ENCODE measurements around the gene CNST.
"Not testable (repeated sequence)": the region's sequence is repeated elsewhere in the genome, so short reads cannot be mapped to it uniquely, and the experiment has no call there.

CNST gene

DNA sequence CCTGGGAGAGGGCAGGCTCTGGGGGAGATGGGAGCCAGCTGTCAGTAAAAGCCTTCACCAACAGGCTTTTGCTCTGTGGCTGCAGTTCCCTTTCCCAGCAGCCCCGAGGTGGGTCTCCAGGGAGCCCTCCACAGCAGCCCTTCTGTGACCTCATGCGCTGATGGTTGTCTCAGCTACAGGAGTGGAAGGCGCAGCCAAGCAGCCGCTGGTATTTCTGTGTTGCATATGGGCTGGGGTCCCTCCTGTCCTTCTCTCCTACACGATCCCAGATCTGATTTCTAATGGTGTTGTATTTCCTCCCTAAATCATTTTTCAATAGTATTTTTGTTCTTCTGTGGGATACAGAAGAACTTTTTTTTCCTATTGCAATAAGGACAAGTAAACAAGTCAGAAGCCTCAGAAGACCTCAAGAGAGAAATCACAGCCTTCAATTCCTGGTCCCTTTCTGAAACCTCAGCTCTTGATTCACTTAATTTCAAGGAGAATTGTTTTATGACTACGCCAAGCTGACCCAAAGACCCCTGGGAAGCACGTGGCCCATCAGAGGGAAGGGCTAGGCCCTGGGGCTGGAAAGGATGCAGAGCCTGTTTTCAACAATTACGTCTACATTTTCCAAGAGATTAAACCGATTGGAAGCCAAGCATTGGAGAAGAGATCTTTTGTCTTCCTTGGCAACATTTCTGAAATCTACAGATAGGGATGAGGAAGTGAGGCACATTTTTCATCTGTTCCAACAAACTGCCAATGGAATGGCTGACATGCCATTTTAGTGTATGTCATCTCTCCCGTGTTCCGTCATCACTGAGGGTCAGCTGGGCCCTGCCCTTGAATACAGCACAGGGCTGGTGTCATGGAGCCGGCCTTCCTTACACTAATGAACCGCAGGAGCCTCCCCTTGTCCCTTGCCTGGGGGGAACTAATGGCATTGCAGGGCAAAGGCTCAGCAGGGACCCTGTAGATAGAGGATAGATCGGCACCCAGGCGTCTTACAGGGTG lies 115.9 kb downstream of the CNST start:
- DNase-seq: no peak

DNA sequence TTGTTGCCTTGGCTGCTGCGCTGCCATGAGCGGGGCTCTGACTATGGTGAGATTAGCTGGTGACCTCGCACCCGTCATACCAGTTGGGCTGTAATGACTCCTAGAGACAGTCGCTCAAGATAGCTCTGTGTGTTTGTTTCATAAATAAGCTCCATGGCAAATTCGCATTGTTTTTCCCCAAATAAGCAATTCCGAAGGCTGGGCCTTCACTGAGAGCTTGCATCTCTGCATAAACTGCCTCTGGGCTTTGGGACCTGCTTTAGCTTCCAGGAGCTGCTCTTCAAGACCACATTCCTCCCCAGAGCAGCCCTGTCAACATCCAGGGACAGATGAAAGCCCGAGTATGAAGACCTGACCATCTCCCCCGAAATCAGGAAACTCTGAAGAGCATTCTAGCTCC lies 117.3 kb downstream of the CNST start:
- no peak for DNase-seq

DNA sequence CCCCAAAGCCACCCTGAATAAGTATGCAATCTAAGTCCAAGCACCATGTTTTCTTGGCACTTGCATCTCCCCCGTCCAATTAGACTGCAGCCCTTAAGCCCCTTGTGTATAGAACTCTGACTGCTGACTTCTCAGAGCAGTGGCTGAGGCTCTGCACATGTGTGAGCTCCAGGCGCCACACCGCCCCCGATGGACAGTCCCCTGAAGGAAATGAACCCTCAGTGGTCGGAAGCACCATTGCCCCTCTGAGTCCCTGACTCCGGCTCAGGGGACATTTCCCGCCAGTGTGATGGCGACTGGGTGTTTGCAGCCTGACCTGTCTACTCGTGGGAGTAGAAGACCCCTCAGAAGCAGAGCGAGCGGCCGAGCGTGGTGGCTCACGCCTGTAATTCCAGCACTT lies 120.7 kb downstream of the CNST start:
- DNase-seq: no peak

DNA sequence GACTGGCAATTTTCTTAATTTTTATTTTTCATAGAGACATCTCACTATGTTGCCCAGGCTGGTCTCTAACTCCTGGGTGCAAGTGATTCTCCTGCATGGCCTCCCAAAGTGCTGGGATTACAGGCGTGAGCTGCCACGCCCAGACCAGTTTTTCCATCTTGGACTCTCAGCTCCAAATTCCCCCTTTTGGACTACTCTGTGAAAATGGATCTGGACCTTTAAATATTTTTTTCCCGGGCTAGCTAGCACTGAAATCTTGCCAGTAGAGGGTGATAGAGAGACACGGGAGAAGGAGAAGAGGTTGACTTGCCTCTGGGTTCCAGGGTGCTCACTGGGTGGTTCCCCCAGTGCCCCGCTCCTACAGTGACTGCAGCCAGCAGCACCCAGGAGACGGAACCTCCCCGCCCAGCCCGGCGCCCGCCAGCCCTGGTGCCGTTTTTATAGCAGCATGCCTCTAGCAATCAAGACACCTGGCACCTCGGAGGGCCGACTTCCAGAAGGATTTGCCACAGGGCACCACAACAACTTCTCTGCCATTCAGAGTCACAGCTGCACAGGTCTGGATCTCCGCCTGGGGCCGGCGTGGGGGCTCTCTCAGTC lies 123.3 kb downstream of the CNST start:
- peak; percentile 55 for DNase-seq

DNA sequence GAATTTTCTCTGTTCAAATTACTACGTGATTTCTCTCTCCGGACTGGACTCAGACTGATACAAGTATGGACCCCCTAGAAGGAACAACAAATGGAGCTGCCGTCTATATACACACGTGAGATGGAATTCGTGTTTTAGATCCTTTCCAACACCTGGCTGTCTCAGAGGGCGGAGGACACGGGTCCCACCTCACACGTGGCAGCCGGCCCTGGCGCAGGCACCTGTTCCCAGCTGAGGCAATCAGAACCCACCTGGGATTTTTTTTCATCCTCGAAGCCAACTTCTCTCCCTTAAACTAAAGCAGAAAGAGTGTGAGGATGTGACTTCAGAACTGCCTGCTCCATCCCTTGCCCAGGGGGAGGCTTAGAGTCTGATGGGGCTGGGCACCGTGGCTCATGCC lies 123.8 kb downstream of the CNST start:
- DNase-seq: no peak

DNA sequence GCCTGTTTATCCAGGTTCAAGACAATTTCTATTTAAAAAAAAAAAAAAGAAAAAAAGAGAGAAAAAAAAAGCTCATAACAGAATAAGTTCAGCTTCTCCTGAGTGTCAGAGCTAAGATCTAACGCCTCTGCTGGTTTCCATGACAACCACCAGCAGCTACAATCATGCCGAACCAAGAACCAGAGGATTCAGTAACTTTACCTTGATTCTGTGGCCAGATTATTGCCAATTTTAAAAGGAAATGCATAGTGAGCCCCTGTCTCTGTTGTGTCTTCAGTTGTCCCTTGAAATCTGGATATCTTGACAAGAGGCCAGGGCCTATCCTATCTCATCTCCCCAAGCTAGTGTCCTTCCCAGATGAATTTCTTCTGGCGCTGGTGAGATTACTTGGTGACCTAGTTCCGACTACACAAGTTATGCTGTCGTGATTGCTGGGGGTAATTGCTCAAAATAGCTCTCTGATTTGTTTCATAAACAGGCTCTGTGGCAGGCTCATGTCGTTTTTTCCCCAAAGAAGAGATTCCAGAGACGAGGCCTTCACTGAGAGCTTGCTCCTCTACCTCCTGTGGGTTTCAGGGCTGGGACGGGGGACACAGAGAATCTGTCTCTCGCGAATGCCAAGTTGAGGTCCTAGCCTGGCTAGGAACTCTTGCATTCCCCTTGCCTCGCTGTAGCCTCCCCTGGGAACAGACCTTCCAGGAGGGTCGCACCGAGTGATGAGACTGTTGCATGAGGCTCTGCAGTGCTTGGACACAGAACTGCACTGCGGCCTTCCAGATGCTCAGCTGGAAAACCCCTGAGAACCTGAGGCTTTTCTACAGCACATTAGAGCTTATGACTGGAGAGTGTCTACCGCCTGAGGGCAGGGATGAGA lies 125.6 kb downstream of the CNST start:
- DNase-seq: no peak

DNA sequence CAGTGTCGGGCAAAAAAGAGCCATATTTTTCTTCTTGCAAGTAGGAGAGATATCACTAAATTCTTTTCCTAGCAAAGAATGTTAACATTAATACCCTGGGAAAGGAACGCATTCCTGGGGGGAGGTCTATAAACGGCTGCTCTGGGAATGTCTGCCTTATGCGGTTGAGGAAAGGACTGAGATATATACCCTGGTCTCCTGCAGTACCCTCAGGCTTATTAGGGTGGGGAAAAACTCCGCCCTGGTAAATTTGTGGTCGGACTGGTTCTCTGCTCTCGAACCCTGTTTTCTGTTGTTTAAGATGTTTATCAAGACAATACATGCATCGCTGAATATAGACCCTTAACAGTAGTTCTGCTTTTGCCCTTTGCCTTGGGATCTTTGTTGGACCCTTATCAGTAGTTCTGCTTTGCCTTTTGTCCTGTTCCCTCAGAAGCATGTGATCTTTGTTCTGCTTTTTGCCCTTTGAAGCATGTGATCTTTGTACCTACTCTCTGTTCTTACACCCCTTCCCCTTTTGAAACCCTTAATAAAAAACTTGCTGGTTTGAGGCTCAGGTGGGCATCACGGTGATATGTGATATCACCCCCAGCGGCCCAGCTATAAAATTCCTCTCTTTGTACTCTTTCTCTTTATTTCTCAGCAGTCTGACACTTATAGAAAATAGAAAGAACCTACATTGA lies 128.1 kb downstream of the CNST start:
- DNase-seq: not testable (repeated sequence)

DNA sequence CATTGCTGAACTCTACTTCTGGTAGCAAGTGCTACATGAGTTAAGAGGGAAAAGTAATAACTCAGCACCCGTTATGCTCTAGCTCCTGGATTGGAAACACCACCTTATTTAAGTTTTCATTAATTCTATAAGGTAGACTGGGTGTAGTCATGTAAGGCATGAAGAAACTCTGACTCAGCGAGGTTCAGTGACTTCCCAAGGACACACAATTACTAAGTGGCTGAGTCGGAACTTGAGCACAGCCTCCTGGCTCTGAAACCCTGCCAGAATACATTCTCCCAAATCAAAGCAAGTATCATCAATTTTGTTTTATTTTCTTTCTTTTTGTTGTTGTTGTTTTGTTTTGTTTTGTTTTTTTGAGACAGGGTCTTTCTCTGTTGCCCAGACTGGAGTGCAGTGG lies 128.9 kb downstream of the CNST start:
- no peak for DNase-seq

DNA sequence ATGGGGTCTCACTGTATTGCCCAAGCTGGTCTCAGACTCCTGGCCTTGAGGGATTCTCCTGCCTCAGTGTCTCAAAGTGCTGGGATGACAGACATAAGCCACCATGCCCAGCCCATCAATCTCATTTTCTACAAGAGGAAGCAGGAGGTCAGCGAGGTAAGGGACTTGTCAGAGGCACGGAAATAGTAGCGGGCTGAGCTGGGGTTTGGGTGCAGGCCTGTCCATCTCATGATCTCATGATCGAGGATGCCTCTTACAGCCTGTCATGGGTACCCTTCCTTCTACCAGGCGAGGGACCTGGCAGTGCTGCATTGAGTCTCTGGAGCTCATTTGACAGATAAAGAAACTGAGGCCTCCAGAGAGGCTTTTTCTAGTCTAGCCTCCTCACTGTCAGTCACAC lies 129.4 kb downstream of the CNST start:
- DNase-seq: no peak

DNA sequence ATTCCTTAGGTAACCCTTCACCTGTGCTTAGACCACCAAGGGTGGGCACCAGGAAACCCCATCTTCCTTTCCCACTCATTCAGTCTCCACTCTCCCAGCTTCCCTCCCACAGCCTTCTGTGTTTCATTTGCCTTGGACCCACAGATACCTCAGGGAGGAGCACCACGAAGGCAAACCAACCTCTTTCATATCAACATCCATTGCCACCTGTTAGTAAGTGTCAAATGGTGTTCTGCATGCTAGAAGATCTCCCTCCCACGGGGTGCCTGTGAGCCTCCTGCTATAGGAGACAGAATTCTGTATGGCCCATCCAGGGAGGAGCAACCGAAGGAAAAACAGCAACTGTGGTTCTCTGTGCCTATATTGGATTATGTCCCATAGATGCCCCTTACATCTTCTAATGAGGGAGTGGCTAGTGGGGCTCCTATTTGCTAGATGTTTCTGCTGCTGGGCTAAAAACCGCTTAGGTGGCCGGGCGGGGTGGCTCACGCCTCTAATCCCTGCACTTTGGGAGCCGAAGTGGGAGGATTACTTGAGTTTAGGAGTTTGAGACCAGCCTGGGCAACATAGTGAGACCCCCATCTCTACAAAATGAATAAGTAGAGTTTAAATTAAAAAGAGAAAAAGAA lies 132.3 kb downstream of the CNST start:
- no peak for DNase-seq

DNA sequence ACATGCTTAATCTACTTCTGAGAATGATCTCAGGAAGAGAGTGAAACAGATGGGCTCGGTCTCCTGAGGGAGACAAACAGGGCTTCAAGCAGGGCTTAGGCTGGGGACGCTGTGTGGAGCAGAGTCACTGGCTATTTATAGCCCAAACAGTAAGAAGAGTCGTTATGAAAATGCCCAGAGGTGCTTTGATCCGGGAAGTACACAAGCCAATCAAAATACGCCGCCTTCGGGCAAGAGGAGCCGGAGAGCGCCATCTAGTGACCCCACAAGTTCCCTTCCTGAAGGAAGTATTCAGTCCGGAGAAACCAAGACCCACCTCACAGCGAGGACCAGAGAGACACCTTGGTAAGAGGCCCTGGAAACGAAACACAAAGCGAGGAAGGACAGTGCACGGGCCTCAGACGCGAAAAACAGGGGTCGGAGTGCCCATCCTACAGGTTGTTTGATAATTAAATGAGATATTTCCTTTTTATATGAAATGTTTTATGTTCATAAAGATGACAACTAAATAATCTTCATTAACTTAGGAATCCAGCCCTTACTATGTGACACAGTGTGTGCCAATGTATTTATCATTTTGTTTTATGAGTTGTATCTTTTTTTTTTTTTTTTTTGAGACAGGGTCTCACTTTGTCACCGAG lies 133.0 kb downstream of the CNST start:
- DNase-seq: peak; percentile 86

DNA sequence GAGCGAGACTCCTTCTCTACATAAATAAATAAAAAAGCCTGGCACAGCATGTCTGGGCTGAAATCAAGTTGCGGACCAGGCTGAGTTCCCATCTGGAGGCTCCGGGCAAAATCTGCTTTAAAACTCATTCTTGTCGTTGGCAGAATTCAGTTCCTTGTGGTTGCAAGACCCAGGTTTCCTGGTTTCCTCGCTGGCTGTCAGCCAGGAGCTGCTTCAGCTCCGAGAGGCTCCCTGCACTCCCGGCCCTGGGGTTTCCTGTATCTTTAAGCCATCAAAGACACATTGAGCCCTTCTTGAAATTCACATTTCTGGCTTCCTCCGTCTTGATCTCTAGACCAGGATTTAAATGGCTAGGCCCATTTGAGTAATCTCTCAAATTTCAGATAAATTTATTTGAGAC lies 137.3 kb downstream of the CNST start:
- DNase-seq: no peak

DNA sequence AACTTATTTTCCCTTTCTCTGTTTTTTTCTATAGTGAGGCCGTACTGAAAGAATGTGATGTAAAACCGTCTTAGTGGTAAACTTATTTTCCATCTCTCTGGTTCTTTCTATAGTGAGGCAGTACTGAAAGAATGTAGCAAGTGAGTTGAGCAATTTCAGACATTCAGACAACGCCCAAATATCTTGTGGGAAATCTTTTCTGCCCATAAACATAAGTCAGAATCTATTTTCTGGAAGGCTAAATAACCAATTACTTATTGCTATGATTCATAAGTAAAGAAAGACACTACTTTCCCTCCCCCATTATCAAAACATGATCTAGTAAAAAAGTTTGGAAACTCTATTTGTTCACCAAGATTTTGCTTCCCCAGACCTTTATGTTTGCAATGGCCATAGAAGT lies 139.1 kb downstream of the CNST start:
- DNase-seq: no peak

DNA sequence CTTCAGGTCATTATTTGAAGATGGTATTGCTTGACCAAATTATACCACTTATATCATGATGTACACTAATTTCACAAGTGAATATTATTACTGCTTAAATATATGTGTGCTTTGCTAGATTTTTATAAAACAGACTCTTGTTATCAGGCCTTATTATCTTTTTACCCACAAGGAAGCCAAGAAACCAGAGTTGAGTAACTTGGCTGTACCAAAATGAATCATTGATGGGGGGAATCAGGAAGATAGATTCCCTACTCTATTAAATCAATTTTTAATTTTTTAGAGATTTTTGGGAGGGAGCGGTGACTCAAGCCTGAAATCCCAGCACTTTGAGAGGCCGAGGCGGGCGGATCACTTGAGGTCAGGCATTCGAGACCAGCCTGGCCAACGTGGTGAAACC lies 141.9 kb downstream of the CNST start:
- no peak for DNase-seq

DNA sequence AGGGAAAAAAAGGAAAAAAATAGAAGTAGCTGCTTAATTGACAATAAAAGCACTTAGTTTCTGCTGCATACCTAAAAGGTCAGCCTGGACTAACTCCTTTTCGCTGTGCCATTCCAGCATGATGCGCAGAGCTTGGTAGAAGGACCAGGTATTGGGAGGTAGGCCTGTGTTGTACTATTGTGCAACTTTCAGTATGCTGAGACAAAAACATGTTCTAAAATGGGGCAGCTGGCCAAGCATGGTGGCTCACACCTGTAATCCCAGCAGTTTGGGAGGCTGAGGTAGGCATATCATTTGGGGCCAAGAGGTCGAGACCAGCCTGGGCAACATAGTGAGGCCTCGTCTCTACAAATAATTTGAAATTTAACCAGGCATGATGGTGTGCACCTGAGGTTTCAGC lies 142.9 kb downstream of the CNST start:
- no peak for DNase-seq

DNA sequence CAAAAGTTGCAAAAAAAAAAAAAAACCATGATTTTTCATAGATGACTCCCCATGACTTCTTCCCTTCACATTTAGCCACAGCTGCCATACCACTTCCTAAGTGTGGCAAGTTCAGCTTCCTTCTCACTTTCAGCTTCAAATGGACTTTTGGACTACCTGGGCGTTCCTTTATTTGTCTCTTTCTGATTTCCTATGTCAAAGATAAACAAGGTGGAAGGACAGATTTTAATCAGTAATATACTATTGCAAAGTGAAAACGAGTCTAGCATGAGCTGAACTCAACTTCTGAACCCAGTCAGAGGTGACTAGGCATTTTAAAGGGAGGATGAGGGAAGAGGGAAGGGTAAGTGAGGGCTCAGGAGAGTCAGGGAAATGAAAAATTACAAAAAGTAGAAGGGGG lies 143.6 kb downstream of the CNST start:
- no peak for DNase-seq

DNA sequence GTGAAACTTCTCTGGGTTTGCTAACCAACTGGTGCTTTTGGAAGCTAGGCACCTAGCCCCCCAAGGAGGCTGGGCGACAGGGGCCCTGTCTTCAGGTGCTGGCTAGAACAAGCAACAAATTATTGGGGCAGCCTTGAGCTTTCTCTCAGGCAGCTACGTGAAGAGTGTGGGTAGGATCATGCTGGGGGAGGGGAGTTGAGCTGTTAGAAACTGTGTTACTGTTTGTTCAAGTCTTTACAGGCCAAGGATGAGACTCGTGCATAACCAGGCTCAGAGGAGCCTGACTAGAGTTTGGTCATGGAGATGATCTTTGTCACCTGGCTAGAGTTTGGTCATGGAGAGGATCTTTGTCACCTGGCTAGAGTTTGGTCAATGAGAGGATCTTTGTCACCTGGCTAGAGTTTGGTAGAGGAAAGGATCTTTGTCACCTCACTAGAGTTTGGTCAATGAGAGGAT lies 145.3 kb downstream of the CNST start:
- DNase-seq: no peak

DNA sequence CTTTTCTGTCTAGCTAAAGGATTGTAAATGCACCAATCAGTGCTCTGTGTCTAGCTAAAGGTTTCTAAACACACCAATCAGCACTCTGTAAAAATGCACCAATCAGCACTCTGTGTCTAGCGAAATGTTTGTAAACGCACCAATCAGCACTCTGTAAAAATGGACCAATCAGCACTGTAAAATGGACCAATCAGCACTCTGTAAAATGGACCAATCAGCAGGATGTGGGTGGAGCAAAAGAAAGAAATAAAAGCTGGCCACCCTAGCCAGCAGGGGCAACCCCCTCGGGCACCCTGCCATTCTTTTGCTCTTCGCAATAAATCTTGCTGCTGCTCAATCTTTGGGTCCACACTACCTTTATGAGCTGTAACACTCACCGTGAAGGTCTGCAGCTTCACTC lies 146.2 kb downstream of the CNST start:
- DNase-seq: not testable (repeated sequence)

Data from CD4-positive, alpha-beta T cell treated with Interleukin-12 subunit alpha and Interleukin-12 subunit beta, for 1 hour (primary cell).